Activated T-helper 1 cell treated with anti-CD3 and anti-CD28 coated beads, Interleukin-12 subunit alpha, Interleukin-12 subunit beta, Interleukin-2, Interleukin-4 antibody, amounts not matched to agents 30 ng/mL and 10 ng/mL and 1 ng/mL, durations not matched to agents 14 hours and 24 hours and 36 hours (primary cell): ENCODE results near the gene EHBP1. TPM values are rescaled to one million over a fixed set of nuclear protein-coding genes. Genes with fewer than 3 reads are reported as not detected.

Experiments
- DNase-seq: peaks from one replicate; pipeline ENCODE4 v3.0.0; 2021; ENCODE audit warnings: low spot score
- H3K27ac Mint-ChIP-seq: one replicate; pipeline ENCODE4 v1.8.0; 2021; ENCODE audit warnings: mild to moderate bottlenecking, mixed read lengths
- H3K27me3 Mint-ChIP-seq: one replicate; pipeline ENCODE4 v1.8.0; 2022; ENCODE audit warnings: mild to moderate bottlenecking, moderate library complexity, mixed read lengths; ENCODE audit not compliant: insufficient read depth
- H3K36me3 Mint-ChIP-seq: one replicate; pipeline ENCODE4 v1.8.0; 2021; ENCODE audit warnings: low read depth, mixed read lengths
- H3K4me1 Mint-ChIP-seq: one replicate; pipeline ENCODE4 v1.8.0; 2021; ENCODE audit warnings: low read depth, mixed read lengths
- H3K4me3 Mint-ChIP-seq: one replicate; pipeline ENCODE4 v1.8.0; 2021; ENCODE audit warnings: mild to moderate bottlenecking, moderate library complexity, mixed read lengths
- H3K9me3 Mint-ChIP-seq: one replicate; pipeline ENCODE4 v1.8.0; 2021; ENCODE audit warnings: mixed read lengths
- intact Hi-C: fragments of 100-400 bp; cut with micrococcal nuclease; formaldehyde crosslinking; loops from one replicate; pipeline ENCODE4 v1.15.1; 2024
- total RNA-seq: library from RNA; stranded (reverse); gene quantifications from 2 replicates; pipeline ENCODE4 v1.2.3, GENCODE V29; 2022

The EHBP1 gene
- total RNA-seq, 1 donor from 2014 or later = 23.7 TPM

DNA sequence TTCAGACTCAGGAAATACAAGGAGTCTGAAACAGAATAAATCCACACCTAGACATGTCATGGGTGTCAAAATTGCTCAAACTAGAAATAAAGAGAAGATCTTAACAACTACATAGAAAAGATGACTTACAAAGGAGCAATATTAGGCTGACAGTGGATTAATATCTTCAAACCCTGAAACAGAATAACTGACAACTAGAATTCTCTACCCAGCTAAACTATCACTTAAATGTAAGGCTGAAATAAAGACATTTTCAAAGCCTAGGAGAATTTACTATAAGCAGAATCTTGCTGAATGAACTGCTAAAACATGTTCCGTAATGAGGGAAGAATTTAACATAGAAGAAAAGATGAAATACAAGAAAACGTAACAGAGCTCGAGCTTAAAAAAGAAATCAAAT lies 168.1 kb downstream of the EHBP1 start:
- H3K4me3 Mint-ChIP-seq = no peak overlapping the region
- H3K27ac Mint-ChIP-seq = no peak overlapping the region
- no peaks in the 10 kb centered on the region for H3K27me3 Mint-ChIP-seq
- intact Hi-C loops = loop anchor here (5.0 kb wide), 1 partner anchor 41 kb away; no protein-coding TSS in a partner anchor
- peaks cover 47% of the 10 kb centered on the region for H3K9me3 Mint-ChIP-seq
- peaks cover 45% of the 10 kb centered on the region for H3K36me3 Mint-ChIP-seq
- DNase-seq = no peak
- peaks cover 11% of the 10 kb centered on the region for H3K4me1 Mint-ChIP-seq

DNA sequence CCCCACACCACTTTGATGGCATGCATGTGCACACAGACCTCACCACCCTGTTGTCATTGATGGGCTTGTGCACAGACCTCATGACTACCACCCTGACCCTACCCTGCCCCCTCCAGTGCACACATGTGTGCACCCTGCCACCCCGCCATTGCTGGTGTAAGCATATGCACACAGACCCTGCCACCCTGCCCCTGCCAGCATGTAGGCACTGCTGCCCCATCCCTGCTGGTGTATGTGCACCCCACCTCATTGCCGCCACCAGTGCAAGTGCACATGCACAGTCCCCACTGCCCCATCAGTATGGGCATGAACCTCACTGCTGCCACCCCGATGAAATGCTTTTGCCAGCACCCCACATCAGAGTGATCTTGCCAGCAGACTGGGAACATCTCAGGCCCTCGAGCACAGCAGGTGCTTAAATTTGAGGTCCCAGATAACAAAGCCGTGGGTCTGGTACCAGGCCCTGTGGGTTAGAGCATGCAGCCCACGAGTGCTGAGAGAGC lies 169.4 kb downstream of the EHBP1 start:
- DNase-seq = no peak
- Mint-ChIP-seq H3K4me1 (peaks cover 11% of the 10 kb centered on the region), H3K36me3 (peaks cover 43% of the 10 kb centered on the region), H3K27me3 (no peaks in the 10 kb centered on the region), H3K27ac (no peak overlapping the region), H3K9me3 (peaks cover 44% of the 10 kb centered on the region), H3K4me3 (no peak overlapping the region)
- intact Hi-C loops = loop anchor here (5.0 kb wide), 1 partner anchor 43 kb away; no protein-coding TSS in a partner anchor

DNA sequence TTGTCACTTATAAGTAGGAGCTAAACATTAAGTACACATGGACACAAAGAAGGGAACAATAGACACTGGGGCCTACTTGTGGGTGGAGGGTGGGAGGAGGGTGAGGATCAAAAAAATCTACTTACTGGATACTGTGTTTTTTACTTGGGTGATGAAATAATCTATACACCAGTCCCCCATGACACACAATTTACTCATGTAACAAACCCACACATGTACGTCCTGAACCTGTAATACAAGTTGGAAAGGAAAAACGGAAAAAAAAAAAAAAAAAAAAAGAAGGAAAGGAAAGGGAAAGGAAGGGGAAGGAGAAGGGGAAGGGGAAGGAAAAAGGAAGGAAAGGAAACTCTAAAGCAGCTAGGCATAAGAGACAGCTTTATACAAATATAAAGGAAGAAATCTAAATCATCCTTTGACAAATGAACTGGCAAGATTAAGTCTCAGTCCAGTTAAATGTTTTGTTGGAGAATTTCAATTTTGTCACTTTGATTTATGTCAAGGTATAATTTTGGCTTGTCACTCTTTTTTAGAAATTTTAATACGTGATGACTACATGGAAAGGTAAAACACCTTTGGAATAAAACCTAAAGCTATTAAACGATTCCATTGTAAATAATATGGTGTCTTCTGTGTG lies 175.8 kb downstream of the EHBP1 start:
- Mint-ChIP-seq H3K27ac (no peak overlapping the region), H3K4me3 (no peak overlapping the region), H3K4me1 (peaks cover under 1% of the 10 kb centered on the region), H3K27me3 (no peaks in the 10 kb centered on the region), H3K36me3 (peaks cover 16% of the 10 kb centered on the region), H3K9me3 (peaks cover 22% of the 10 kb centered on the region)
- no peak for DNase-seq
- intact Hi-C loops = no loop called here

DNA sequence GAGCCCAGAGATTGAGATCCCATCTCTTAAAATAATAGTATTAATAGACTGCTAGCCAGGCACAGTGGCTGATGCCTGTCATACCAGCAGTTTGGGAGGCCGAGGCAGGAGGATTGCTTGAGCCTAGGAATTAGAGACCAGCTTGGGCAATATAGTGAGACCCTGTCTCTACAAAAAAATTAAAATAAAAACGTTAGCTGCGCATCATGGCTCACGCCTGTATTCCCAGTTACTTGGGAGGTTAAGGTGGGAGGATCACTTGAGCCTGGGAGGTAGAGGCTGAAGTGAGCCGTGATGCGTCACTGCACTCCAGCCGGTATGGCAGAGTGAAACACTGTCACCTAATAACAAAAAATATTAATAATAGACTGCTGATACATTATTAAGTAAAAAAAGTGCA lies 178.1 kb downstream of the EHBP1 start:
- intact Hi-C loops = no loop called here
- no peak overlapping the region for H3K27ac Mint-ChIP-seq
- no peaks in the 10 kb centered on the region for H3K36me3 Mint-ChIP-seq
- no peaks in the 10 kb centered on the region for H3K4me1 Mint-ChIP-seq
- DNase-seq = no peak
- H3K27me3 Mint-ChIP-seq = no peaks in the 10 kb centered on the region
- peaks cover 5% of the 10 kb centered on the region for H3K9me3 Mint-ChIP-seq
- no peak overlapping the region for H3K4me3 Mint-ChIP-seq

DNA sequence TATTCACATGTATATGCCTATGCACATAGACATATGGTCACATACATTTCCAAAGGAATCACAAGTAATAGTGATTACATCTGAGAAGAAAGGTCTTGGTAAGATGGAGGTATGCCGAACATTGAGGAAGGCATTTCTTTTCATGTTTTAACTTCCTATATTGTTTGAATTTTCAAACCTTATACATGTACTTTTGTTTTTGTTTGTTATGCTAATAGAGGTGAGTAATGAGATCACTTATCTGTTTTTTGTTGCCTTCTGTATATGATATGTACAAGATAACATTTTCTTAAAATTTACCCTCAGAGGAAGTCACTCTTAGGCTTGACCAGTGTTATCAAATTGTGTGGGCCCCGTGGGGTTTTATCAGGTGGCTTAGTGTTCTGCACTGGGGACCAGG lies 178.6 kb downstream of the EHBP1 start:
- Mint-ChIP-seq H3K27ac (no peak overlapping the region), H3K4me3 (no peak overlapping the region), H3K9me3 (peaks cover 5% of the 10 kb centered on the region), H3K4me1 (no peaks in the 10 kb centered on the region), H3K27me3 (no peaks in the 10 kb centered on the region), H3K36me3 (no peaks in the 10 kb centered on the region)
- intact Hi-C loops = no loop called here
- DNase-seq = no peak

DNA sequence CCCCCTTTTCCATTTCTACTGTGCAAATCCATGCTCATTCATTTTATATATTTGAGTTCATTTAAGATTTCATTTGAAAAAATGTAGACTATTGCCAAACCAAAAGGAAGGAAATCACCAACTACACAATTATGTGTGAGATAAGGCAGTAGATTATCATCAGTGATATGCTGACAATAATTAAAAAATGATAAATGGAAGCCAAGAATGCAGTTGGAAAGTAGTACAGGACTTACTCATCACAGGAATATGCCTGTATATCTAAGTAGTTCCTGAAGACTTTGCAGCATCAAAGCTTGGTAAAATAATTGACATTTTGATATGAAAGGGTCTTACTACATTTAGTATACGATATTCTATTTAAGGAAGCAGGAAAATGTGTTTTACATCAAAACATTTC lies 179.0 kb downstream of the EHBP1 start:
- no peak overlapping the region for H3K4me3 Mint-ChIP-seq
- no peak overlapping the region for H3K27ac Mint-ChIP-seq
- H3K27me3 Mint-ChIP-seq = no peaks in the 10 kb centered on the region
- intact Hi-C loops = no loop called here
- DNase-seq = no peak
- peaks cover 5% of the 10 kb centered on the region for H3K9me3 Mint-ChIP-seq
- H3K36me3 Mint-ChIP-seq = no peaks in the 10 kb centered on the region
- no peaks in the 10 kb centered on the region for H3K4me1 Mint-ChIP-seq

DNA sequence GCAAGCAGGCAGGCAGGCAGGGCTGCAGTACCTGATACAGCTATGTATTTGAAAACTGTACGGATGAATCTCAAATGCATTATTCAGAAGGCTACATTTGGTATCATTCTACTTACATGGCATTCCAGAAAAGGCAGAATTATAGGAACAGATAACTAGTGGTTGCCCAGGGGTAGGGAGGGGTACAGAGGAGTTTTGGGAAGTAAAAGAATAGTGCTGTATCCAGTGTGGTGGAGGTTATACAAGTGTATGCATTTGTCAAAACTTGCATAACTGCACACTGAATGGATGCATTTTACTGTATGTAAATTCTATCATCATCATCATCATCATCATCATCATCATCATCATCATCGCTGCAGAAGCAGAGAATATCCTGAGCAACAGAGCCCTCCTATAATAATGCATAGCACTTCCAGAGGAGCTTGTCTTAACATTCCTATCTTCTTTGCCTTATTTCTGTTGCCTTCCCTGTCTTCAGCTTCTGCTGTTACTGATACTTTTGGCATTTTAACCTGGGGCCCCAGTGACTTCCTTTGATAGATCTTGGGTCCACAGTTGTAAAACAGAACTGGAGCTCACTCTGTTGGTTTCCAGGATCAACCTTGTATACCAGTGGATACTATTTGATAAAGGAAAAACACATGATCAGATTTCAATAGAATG lies 189.6 kb downstream of the EHBP1 start:
- intact Hi-C loops = no loop called here
- peaks cover 2% of the 10 kb centered on the region for H3K36me3 Mint-ChIP-seq
- no peaks in the 10 kb centered on the region for H3K27me3 Mint-ChIP-seq
- no peak overlapping the region for H3K4me3 Mint-ChIP-seq
- H3K27ac Mint-ChIP-seq = no peak overlapping the region
- no peaks in the 10 kb centered on the region for H3K4me1 Mint-ChIP-seq
- DNase-seq = no peak
- no peaks in the 10 kb centered on the region for H3K9me3 Mint-ChIP-seq

DNA sequence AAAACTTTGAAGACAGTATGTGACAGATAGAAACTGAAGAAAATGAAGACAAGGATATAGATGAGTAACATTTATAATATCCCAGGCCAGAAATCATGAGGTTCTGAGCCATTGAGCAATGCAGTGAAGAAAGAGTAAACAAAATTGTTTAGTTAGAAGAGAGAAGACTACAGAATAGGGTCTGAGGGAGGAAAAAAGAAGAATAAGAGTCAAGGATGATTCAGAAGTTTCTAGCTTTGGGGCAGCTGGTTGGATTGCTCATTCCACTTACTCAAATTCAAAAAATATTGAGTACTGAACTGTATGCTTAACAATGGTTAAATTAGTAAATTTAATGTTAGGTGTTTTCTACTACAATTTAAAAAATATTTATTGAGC lies 190.1 kb downstream of the EHBP1 start:
- Mint-ChIP-seq H3K27me3 (no peaks in the 10 kb centered on the region), H3K4me1 (no peaks in the 10 kb centered on the region)
- intact Hi-C loops = no loop called here

DNA sequence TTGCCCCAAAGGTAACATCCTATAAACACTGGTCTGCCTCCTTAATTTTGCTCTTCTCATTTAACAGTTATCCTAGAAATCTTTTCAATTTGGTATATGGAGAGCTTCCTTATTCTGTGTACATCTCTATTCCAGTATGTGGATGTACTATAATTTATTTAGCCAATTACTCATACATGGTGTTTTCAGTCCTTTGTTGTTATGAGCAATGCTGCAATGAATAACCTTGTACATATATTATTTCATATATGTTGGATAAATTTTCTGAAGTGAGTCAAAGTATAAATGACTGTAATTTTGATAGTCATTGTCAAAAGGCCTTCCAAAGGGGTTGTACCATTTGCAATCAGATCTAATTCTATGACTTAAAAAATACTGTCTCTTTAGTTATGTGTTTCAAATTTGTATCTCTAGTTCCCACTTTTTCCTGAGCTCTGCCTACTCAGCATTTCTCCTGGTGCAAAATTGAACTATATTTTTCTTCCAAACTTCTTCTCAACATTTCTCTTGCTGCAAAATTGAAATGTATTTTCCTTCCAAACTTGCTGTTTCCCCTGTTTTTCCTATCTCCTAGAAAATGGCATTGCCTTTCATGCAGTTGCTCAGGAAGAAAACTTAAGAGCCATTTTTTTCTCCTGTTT lies 191.8 kb downstream of the EHBP1 start:
- no peak for DNase-seq
- intact Hi-C loops = no loop called here
- Mint-ChIP-seq H3K9me3 (no peaks in the 10 kb centered on the region), H3K27ac (no peak overlapping the region), H3K4me3 (no peak overlapping the region), H3K27me3 (no peaks in the 10 kb centered on the region), H3K36me3 (peaks cover 5% of the 10 kb centered on the region), H3K4me1 (no peaks in the 10 kb centered on the region)

More for the DNA sequence above, 190.1 kb downstream of the EHBP1 start:
- H3K4me3 Mint-ChIP-seq = no peak overlapping the region
- peaks cover 2% of the 10 kb centered on the region for H3K36me3 Mint-ChIP-seq
- H3K27ac Mint-ChIP-seq = no peak overlapping the region
- DNase-seq = no peak
- H3K9me3 Mint-ChIP-seq = no peaks in the 10 kb centered on the region

DNA sequence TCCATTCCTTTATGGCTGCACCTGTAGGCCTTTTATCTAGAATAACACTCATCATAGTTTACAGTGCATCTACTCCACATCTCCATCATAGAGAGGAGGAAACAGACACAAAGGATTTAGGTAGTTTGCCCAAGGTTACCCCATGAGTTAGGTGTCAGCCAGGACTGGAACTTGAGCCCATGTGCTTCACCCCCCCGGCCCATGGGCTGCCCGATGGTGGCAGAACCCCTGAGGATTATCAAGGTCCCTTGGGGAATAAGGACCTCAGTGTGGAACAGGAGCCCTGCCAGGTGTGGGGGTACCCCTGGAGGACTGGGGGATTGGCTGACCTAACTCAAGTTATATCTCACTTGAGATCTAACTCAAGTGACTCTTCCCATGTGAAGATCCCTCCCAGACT lies 198.8 kb downstream of the EHBP1 start:
- no peaks in the 10 kb centered on the region for H3K27me3 Mint-ChIP-seq
- peaks cover 4% of the 10 kb centered on the region for H3K9me3 Mint-ChIP-seq
- H3K4me1 Mint-ChIP-seq = no peaks in the 10 kb centered on the region
- H3K4me3 Mint-ChIP-seq = no peak overlapping the region
- intact Hi-C loops = no loop called here
- H3K27ac Mint-ChIP-seq = no peak overlapping the region
- H3K36me3 Mint-ChIP-seq = peaks cover 2% of the 10 kb centered on the region
- no peak for DNase-seq

DNA sequence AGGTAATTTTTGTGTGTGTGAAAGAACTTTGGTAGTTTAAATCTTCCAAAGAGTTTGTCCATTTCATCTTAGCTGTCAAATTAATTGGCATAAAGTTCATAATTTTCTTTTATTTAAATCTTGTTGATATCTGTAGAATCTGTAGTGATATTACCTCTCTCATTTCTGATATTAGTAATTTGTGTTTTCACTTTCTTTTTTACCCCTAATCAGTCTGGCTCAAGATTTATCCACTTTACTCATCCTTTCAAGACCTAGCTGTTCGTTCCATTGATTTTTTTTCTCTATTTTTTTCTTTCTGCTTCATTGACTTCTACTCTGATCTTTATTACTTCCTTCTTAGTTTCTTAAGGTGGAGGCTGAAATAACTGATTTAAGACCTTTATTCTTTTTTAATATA lies 202.6 kb downstream of the EHBP1 start:
- H3K27ac Mint-ChIP-seq = no peak overlapping the region
- DNase-seq = no peak
- H3K9me3 Mint-ChIP-seq = peaks cover 4% of the 10 kb centered on the region
- intact Hi-C loops = no loop called here
- no peaks in the 10 kb centered on the region for H3K27me3 Mint-ChIP-seq
- no peaks in the 10 kb centered on the region for H3K36me3 Mint-ChIP-seq
- no peaks in the 10 kb centered on the region for H3K4me1 Mint-ChIP-seq
- H3K4me3 Mint-ChIP-seq = no peak overlapping the region

DNA sequence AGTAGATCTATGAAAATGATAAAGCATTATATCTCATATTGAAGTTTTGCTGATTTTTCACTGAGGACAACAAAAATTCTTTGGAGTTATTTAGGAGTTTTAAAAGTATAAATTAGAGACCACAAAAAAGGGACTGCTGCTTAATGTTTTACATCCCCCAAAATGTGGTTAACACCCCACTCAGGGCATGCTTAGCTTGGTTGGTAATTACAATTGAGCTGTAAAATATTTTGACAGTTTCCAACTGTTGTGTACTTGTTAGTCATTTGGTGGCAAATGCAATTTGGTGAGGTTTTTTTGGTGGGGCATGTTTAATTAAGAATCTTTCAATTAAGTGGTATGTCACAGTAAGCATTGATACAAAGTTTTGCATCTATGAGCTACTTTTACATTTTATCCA lies 207.8 kb downstream of the EHBP1 start:
- no peaks in the 10 kb centered on the region for H3K27me3 Mint-ChIP-seq
- no peaks in the 10 kb centered on the region for H3K9me3 Mint-ChIP-seq
- intact Hi-C loops = no loop called here
- no peak for DNase-seq
- no peak overlapping the region for H3K27ac Mint-ChIP-seq
- H3K4me3 Mint-ChIP-seq = no peak overlapping the region
- H3K4me1 Mint-ChIP-seq = no peaks in the 10 kb centered on the region
- H3K36me3 Mint-ChIP-seq = no peaks in the 10 kb centered on the region

DNA sequence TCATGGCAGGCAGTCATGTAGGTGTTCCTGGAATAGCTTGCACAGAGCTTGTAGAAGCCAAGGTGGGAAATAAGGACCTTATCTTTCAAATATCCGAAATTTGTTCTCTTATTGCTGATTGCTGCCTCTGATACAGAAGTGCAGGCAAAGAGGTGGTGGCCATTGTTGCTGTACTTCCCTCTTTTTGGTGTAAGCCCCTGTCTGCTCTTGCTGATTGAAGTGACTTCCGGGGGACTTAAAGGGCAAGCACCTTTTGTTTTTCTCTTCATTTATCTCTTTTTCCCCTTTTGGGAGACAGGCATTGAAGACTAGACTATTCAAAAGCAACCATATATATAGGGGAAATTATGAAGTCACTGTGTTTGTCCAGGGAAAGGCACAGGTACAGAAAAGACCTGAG lies 213.5 kb downstream of the EHBP1 start:
- peaks cover 12% of the 10 kb centered on the region for H3K9me3 Mint-ChIP-seq
- intact Hi-C loops = no loop called here
- DNase-seq = no peak
- peaks cover 1% of the 10 kb centered on the region for H3K36me3 Mint-ChIP-seq
- no peak overlapping the region for H3K27ac Mint-ChIP-seq
- no peaks in the 10 kb centered on the region for H3K4me1 Mint-ChIP-seq
- no peak overlapping the region for H3K4me3 Mint-ChIP-seq
- no peaks in the 10 kb centered on the region for H3K27me3 Mint-ChIP-seq
